Neural cell (in vitro differentiated cells): Measurements from ENCODE around the gene ESR2.

ENCODE experiments used
- CTCF ChIP-seq: fragments of 450-650 bp; IDR thresholded peaks from 2 replicates; pipeline ENCODE4 v1.5.1; 2014; ENCODE audit warnings: antibody characterized with exemption, mild to moderate bottlenecking, moderate library complexity; ENCODE audit not compliant: poor library complexity, severe bottlenecking
- POLR2AphosphoS5 ChIP-seq: IDR thresholded peaks from 2 replicates; pipeline ENCODE4 v1.6.1; 2012

- TF ChIP-seq POLR2AphosphoS5: no peak
- TF ChIP-seq CTCF: no peak
These were observed 74.1 kb downstream of the ESR2 start for GRCh38 chr14:64220056-64220455.
